HEK293T (cell line): ENCODE data around the gene SMARCD1.

Experiments
- ARNT ChIP-seq: fragments of 450-650 bp; IDR thresholded peaks from 2 replicates; pipeline ENCODE4 v1.6.1; 2017; ENCODE audit warnings: mild to moderate bottlenecking
- BHLHE40 ChIP-seq: fragments of 450-650 bp; IDR thresholded peaks from 2 replicates; pipeline ENCODE4 v1.6.1; 2016; ENCODE audit warnings: mild to moderate bottlenecking, moderate library complexity, borderline replicate concordance
- CTBP1 ChIP-seq: fragments of 450-650 bp; IDR thresholded peaks from 2 replicates; pipeline ENCODE4 v1.6.1; 2016; ENCODE audit warnings: borderline replicate concordance
- ELF4 ChIP-seq: fragments of 450-650 bp; IDR thresholded peaks from 2 replicates; pipeline ENCODE4 v1.6.1; 2017; ENCODE audit warnings: antibody characterized with exemption
- FOXA1 ChIP-seq: fragments of 450-650 bp; IDR thresholded peaks from 2 replicates; pipeline ENCODE4 v1.6.1; 2016; ENCODE audit warnings: mild to moderate bottlenecking
- FOXK2 ChIP-seq: fragments of 450-650 bp; IDR thresholded peaks from 2 replicates; pipeline ENCODE4 v1.6.1; 2016; ENCODE audit warnings: mild to moderate bottlenecking
- FOXM1 ChIP-seq: fragments of 450-650 bp; IDR thresholded peaks from 2 replicates; pipeline ENCODE4 v1.6.1; 2017; ENCODE audit warnings: mild to moderate bottlenecking, borderline replicate concordance
- HDGF ChIP-seq: fragments of 450-650 bp; IDR thresholded peaks from 2 replicates; pipeline ENCODE4 v1.6.1; 2017; ENCODE audit warnings: antibody characterized with exemption, borderline replicate concordance
- LEF1 ChIP-seq: fragments of 450-650 bp; IDR thresholded peaks from 2 replicates; pipeline ENCODE4 v1.6.1; 2017; ENCODE audit warnings: mild to moderate bottlenecking, borderline replicate concordance
- SP1 ChIP-seq: fragments of 450-650 bp; IDR thresholded peaks from 2 replicates; pipeline ENCODE4 v1.6.1; 2017
- SUZ12 ChIP-seq: fragments of 450-650 bp; IDR thresholded peaks from 2 replicates; pipeline ENCODE4 v1.6.1; 2016; ENCODE audit warnings: mild to moderate bottlenecking
- TARDBP ChIP-seq: fragments of 450-650 bp; IDR thresholded peaks from 2 replicates; pipeline ENCODE4 v1.6.1; 2016
- ZNF384 ChIP-seq: fragments of 450-650 bp; IDR thresholded peaks from 2 replicates; pipeline ENCODE4 v1.6.1; 2016

DNA sequence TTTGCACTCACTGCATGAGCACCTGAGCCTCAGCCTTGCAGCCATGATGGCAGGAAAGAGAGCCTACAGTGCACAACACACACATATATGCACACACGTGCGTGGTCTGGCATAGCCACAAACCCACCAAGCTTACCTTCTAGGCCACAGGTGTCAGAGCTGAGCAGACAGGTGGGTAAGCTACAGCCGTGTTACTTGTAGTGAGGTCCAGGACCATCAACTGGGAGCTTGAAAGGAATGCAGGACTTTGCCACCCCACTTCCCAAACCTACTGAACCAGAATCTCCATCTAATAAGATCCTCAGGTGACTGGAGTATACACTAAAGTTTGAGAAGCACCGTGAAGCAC, 25.0 kb upstream of the SMARCD1 start:
- TF ChIP-seq CTBP1 = no peak
- no peak for TF ChIP-seq ELF4
- TF ChIP-seq SP1 = no peak
- TF ChIP-seq FOXK2 = no peak
- TF ChIP-seq SUZ12 = no peak
- TF ChIP-seq FOXA1 = no peak
- no peak for TF ChIP-seq TARDBP
- TF ChIP-seq ZNF384 = no peak
- no peak for TF ChIP-seq ARNT
- TF ChIP-seq FOXM1 = no peak
- TF ChIP-seq LEF1 = no peak
- no peak for TF ChIP-seq BHLHE40
- TF ChIP-seq HDGF = no peak
